Measurements from ENCODE around the gene PFKFB3.
"Not testable (repeated sequence)": the region's sequence is repeated elsewhere in the genome, so short reads cannot be mapped to it uniquely, and the experiment has no call there.

Gene PFKFB3

DNA sequence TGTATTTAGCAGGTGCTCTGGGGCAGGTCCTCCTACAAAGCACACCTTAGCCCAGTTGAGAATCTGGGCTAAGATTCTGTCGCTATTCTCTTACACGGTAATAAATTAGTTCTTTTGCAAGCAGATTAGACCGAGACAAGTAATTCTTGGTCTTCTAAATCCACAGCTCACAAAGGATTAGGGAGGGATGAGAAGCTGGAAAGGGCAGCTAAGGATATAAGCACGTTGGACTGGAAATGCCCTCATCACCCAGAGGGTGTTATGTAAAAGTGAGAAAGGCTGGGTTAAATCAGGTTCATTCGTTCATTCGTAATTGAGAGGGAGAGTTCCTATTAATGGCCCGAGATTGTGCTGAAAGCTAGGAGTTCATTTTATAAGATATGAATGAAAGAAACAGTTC is 41.8 kb downstream of the PFKFB3 start:
- Histone ChIP-seq H3K36me3 (ENCODE audit: low read length) (no peaks in the 10 kb centered on the region), H3K27ac (ENCODE audit: low read depth, low read length) (no peak overlapping the region), H2AFZ (ENCODE audit: low read depth, low read length, severe bottlenecking) (no peak overlapping the region), H3K4me2 (ENCODE audit: low read depth, low read length, poor library complexity, severe bottlenecking) (no peak overlapping the region), H3K79me2 (ENCODE audit: insufficient read depth, low read length) (no peaks in the 10 kb centered on the region), H3K9me3 (ENCODE audit: insufficient read depth, low read length) (no peaks in the 10 kb centered on the region), H3K4me3 (ENCODE audit: insufficient read depth, low read length, poor library complexity, severe bottlenecking) (no peak overlapping the region), H3K9ac (ENCODE audit: low read length) (no peak overlapping the region), H3F3A (ENCODE audit: insufficient read depth) (no peaks in the 10 kb centered on the region), H3K9me2 (replicated peaks; ENCODE audit: insufficient read depth, low read length) (no peaks in the 10 kb centered on the region), H4K20me1 (ENCODE audit: low read depth, low read length) (no peaks in the 10 kb centered on the region), H3K27me3 (ENCODE audit: low read length) (no peaks in the 10 kb centered on the region)
- TF ChIP-seq, protein P1, sequence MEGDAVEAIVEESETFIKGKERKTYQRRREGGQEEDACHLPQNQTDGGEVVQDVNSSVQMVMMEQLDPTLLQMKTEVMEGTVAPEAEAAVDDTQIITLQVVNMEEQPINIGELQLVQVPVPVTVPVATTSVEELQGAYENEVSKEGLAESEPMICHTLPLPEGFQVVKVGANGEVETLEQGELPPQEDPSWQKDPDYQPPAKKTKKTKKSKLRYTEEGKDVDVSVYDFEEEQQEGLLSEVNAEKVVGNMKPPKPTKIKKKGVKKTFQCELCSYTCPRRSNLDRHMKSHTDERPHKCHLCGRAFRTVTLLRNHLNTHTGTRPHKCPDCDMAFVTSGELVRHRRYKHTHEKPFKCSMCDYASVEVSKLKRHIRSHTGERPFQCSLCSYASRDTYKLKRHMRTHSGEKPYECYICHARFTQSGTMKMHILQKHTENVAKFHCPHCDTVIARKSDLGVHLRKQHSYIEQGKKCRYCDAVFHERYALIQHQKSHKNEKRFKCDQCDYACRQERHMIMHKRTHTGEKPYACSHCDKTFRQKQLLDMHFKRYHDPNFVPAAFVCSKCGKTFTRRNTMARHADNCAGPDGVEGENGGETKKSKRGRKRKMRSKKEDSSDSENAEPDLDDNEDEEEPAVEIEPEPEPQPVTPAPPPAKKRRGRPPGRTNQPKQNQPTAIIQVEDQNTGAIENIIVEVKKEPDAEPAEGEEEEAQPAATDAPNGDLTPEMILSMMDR (IDR thresholded peaks at IDR 0.05; ENCODE audit: insufficient read depth, low read length, poor library complexity, severe bottlenecking): no peak
- TF ChIP-seq EZH2phosphoT487 (conservative IDR thresholded peaks at IDR 0.05; ENCODE audit: low read length): no peak

DNA sequence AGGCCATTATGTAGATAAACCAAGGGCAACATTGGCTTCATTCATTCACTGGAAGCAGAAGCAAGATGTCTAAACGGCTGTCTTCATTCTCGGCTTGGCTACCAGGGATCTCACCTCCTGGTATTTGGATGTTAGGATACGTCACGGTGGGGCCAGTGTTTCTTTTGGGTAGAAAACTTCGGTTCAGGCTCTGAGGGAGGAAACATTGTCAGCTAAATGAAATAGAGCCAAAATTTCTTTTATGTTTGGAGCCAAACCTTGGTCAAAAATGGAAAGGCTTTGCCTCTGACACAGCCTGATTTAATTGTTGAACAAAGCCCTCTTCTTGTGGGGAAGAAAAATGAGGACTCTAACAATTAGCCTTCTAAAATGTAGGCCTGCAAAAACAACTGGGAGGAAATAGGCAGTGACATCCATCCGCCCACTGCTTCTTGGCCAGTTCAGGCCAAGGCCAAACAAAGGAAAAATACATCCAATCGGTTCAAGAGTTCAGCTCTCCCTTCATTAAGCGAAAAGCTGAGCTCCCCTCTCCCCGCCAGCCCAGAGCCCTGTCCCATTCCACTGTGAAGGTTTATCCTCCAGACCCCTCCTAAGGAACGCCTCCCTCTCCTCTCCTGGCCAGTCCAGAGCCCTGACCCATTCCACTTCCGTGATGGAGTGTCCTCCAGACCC is 44.4 kb downstream of the PFKFB3 start:
- H3K4me2 ChIP-seq (ENCODE audit: low read depth, low read length, poor library complexity, severe bottlenecking): no peak overlapping the region
- no peaks in the 10 kb centered on the region for H3K27me3 ChIP-seq (ENCODE audit: low read length)
- H3K27ac ChIP-seq (ENCODE audit: low read depth, low read length): no peak overlapping the region
- no peak overlapping the region for H2AFZ ChIP-seq (ENCODE audit: low read depth, low read length, severe bottlenecking)
- no peaks in the 10 kb centered on the region for H3K9me2 ChIP-seq (replicated peaks; ENCODE audit: insufficient read depth, low read length)
- no peak for TF ChIP-seq EZH2phosphoT487 (conservative IDR thresholded peaks at IDR 0.05; ENCODE audit: low read length)
- TF ChIP-seq, protein P1 (IDR thresholded peaks at IDR 0.05; ENCODE audit: insufficient read depth, low read length, poor library complexity, severe bottlenecking): no peak
- no peaks in the 10 kb centered on the region for H3K79me2 ChIP-seq (ENCODE audit: insufficient read depth, low read length)
- no peaks in the 10 kb centered on the region for H3F3A ChIP-seq (ENCODE audit: insufficient read depth)
- no peaks in the 10 kb centered on the region for H4K20me1 ChIP-seq (ENCODE audit: low read depth, low read length)
- H3K36me3 ChIP-seq (ENCODE audit: low read length): no peaks in the 10 kb centered on the region
- H3K4me3 ChIP-seq (ENCODE audit: insufficient read depth, low read length, poor library complexity, severe bottlenecking): no peak overlapping the region
- H3K9me3 ChIP-seq (ENCODE audit: insufficient read depth, low read length): no peaks in the 10 kb centered on the region
- no peak overlapping the region for H3K9ac ChIP-seq (ENCODE audit: low read length)

DNA sequence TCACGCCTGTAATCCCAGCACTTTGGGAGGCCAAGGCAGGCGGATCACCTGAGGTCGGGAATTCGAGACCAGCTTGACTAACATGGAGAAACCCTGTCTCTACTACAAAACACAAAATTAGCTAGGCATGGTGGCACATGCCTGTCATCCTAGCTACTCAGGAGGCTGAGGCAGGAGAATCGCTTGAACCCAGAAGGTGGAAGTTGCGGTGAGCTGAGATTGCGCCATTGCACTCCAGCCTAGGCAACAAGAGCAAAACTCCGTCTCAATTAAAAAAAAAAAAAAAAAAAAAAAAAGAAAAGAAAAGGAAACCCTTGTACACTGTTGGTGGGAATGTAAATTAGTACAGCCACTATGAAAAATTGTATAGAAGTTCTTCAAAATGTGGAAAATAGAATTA is 46.2 kb downstream of the PFKFB3 start:
- not testable (repeated sequence) for H3K4me2 ChIP-seq (ENCODE audit: low read depth, low read length, poor library complexity, severe bottlenecking); H4K20me1 ChIP-seq (ENCODE audit: low read depth, low read length); H2AFZ ChIP-seq (ENCODE audit: low read depth, low read length, severe bottlenecking); H3K9ac ChIP-seq (ENCODE audit: low read length); H3K27me3 ChIP-seq (ENCODE audit: low read length); H3K27ac ChIP-seq (ENCODE audit: low read depth, low read length); H3F3A ChIP-seq (ENCODE audit: insufficient read depth); H3K9me2 ChIP-seq (replicated peaks; ENCODE audit: insufficient read depth, low read length); H3K79me2 ChIP-seq (ENCODE audit: insufficient read depth, low read length); H3K36me3 ChIP-seq (ENCODE audit: low read length); H3K9me3 ChIP-seq (ENCODE audit: insufficient read depth, low read length); H3K4me3 ChIP-seq (ENCODE audit: insufficient read depth, low read length, poor library complexity, severe bottlenecking)

DNA sequence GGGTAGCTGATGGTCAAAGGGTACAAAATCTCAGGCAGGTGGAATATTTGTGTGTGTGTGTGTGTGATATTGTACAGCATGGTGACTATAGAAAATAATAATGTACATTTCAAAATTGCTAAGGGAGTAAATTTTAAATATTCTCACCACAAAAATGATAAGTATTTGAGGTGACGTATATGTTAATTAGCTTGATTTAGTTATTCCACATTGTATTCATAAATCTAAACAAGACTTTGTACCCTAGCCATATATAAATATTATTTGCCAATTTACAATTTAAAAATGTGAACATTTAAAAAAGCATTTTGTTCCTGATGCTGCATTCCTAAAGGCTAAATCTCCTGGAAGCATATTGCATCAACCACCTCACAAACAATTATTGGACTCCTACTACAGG is 47.0 kb downstream of the PFKFB3 start:
- Histone ChIP-seq H3K4me2 (ENCODE audit: low read depth, low read length, poor library complexity, severe bottlenecking) (no peak overlapping the region), H4K20me1 (ENCODE audit: low read depth, low read length) (no peaks in the 10 kb centered on the region), H3F3A (ENCODE audit: insufficient read depth) (no peaks in the 10 kb centered on the region), H3K9me3 (ENCODE audit: insufficient read depth, low read length) (no peaks in the 10 kb centered on the region), H3K27ac (ENCODE audit: low read depth, low read length) (no peak overlapping the region), H3K9ac (ENCODE audit: low read length) (no peak overlapping the region), H3K9me2 (replicated peaks; ENCODE audit: insufficient read depth, low read length) (no peaks in the 10 kb centered on the region), H3K4me3 (ENCODE audit: insufficient read depth, low read length, poor library complexity, severe bottlenecking) (no peak overlapping the region), H3K36me3 (ENCODE audit: low read length) (no peaks in the 10 kb centered on the region), H3K79me2 (ENCODE audit: insufficient read depth, low read length) (no peaks in the 10 kb centered on the region), H3K27me3 (ENCODE audit: low read length) (no peaks in the 10 kb centered on the region), H2AFZ (ENCODE audit: low read depth, low read length, severe bottlenecking) (no peak overlapping the region)
- no peak for TF ChIP-seq EZH2phosphoT487 (conservative IDR thresholded peaks at IDR 0.05; ENCODE audit: low read length)
- TF ChIP-seq, protein P1 (IDR thresholded peaks at IDR 0.05; ENCODE audit: insufficient read depth, low read length, poor library complexity, severe bottlenecking): no peak

Measured in SU-DHL-6 (cell line).